HG03565 (cell line): ENCODE data around the gene TM4SF5.
"Not testable (repeated sequence)": the region's sequence is repeated elsewhere in the genome, so short reads cannot be mapped to it uniquely, and the experiment has no call there.

Experiments used
- ATAC-seq: cut with Tn5 transposase; IDR thresholded peaks from one replicate; pipeline ENCODE4 v1.9.1; 2021; ENCODE audit warnings: mild to moderate bottlenecking, moderate library complexity; ENCODE audit not compliant: unreplicated experiment

Gene TM4SF5

DNA sequence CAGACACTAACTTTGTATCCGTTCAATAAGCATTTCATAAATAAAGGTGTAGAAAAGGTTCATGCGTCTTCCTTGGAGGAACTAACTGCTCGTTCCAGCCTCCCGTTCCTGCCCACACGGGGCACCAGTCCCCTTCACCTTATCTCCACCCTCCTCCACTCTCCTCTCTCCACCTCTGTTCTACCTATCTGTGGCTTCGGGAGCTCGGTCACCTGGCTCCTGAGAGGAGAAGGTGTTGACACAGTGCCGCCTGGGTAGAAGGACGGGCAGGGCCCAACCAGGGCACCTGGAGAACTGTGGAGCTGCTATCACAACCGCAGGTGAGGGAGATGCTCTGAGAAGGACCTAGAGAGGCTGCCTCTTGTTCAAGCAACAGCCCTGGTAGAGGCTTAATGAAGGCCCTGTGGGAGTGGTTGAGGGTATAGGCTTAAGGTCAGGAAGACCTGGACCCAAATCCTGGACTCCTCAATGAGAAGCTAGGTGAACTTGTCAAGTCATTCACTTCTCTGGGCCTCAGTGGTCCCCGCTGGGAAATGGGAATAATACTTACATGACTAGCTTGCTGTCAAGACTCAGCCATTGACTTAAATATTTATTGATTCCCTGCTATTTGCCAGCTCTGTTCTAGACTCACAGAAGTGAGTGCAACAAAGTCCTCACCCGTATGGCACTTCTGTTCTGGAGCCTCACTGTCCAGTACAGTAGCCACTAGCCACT is 51.8 kb downstream of the TM4SF5 start:
- ATAC-seq, result no peak

- ATAC-seq, result no peak
Observed at GRCh38 chr17:4827399-4827798, 55.7 kb downstream of the TM4SF5 start.

DNA sequence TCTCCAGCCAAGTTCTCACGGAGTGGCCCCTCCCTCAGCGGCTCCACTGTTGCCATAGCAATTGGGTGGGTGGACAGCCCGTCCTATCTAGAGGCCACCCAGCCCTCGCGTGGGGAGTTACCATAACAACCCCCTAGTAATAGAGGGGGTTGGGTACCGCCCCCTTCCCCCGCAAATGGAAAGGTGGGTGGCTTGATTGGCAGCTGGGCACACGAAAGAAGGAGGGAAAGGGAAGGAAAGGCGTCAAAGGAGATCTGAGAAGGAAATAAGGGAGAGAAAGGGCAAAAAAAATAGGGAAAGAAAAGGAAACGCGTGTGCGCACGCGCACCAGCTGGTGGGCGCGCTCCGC is 61.1 kb downstream of the TM4SF5 start:
- not testable (repeated sequence) for ATAC-seq
